ENCODE results near the gene PCDHGC5.

Gene PCDHGC5

GRCh38 chr5:141490771-141491170 is 1.9 kb downstream of the PCDHGC5 start:
- DNase-seq (ENCODE audit: low read depth, low spot score), result no peak

- no peak for DNase-seq (ENCODE audit: low read depth, low spot score)
These were observed 2.7 kb downstream of the PCDHGC5 start for GRCh38 chr5:141491323-141492167.

GRCh38 chr5:141492168-141492885 is 3.4 kb downstream of the PCDHGC5 start:
- no peak for DNase-seq (ENCODE audit: low read depth, low spot score)

- DNase-seq (ENCODE audit: low read depth, low spot score), result no peak
These were observed 4.9 kb downstream of the PCDHGC5 start for GRCh38 chr5:141493500-141494422.

- no peak for DNase-seq (ENCODE audit: low read depth, low spot score)
These were observed 6.0 kb downstream of the PCDHGC5 start for GRCh38 chr5:141494761-141495452.

- no peak for DNase-seq (ENCODE audit: low read depth, low spot score)
These were observed 6.6 kb downstream of the PCDHGC5 start for GRCh38 chr5:141495453-141495811.

- peak; percentile 90 for DNase-seq (ENCODE audit: low read depth, low spot score)
These were observed 7.2 kb downstream of the PCDHGC5 start for GRCh38 chr5:141496038-141496437.

- no peak for DNase-seq (ENCODE audit: low read depth, low spot score)
These were observed 12.9 kb downstream of the PCDHGC5 start for GRCh38 chr5:141501761-141502160.

- no peak for DNase-seq (ENCODE audit: low read depth, low spot score)
These were observed 14.8 kb downstream of the PCDHGC5 start for GRCh38 chr5:141503681-141504080.

GRCh38 chr5:141504216-141504615 is 15.3 kb downstream of the PCDHGC5 start:
- no peak for DNase-seq (ENCODE audit: low read depth, low spot score)

GRCh38 chr5:141506381-141507155 is 17.7 kb downstream of the PCDHGC5 start:
- DNase-seq (ENCODE audit: low read depth, low spot score), result no peak

GRCh38 chr5:141507387-141508091 is 18.7 kb downstream of the PCDHGC5 start:
- peak; percentile 80 for DNase-seq (ENCODE audit: low read depth, low spot score)

- DNase-seq (ENCODE audit: low read depth, low spot score), result no peak
These were observed 19.5 kb downstream of the PCDHGC5 start for GRCh38 chr5:141508440-141508797.

- peak; percentile 83 for DNase-seq (ENCODE audit: low read depth, low spot score)
These were observed 20.1 kb downstream of the PCDHGC5 start for GRCh38 chr5:141508798-141509611.

GRCh38 chr5:141510160-141510559 is 21.3 kb downstream of the PCDHGC5 start:
- DNase-seq (ENCODE audit: low read depth, low spot score), result no peak

- DNase-seq (ENCODE audit: low read depth, low spot score), result no peak
These were observed 22.1 kb downstream of the PCDHGC5 start for GRCh38 chr5:141510850-141511601.

- DNase-seq (ENCODE audit: low read depth, low spot score), result no peak
These were observed 23.0 kb downstream of the PCDHGC5 start for GRCh38 chr5:141511771-141512325.

- DNase-seq (ENCODE audit: low read depth, low spot score), result no peak
These were observed 23.6 kb downstream of the PCDHGC5 start for GRCh38 chr5:141512390-141512910.

All from smooth muscle cell of the brain vasculature (primary cell).